H1 (cell line): Measurements from ENCODE around the gene VAV2. TPM values are rescaled to one million over a fixed set of nuclear protein-coding genes. Genes with fewer than 3 reads are reported as not detected.

Experiments
- CTCF ChIA-PET: fragments of 300-600 bp; sonication (Branson Sonifier 250); formaldehyde crosslinking; loops from one replicate; lab custom pipeline; 2021; ENCODE audit not compliant: partially characterized antibody; lab: Charles Lee
- POLR2A ChIA-PET: fragments of 300-600 bp; sonication (Branson Sonifier 250); formaldehyde crosslinking; loops from one replicate; lab custom pipeline; 2021; ENCODE audit warnings: inconsistent platforms; ENCODE audit not compliant: partially characterized antibody; lab: Charles Lee
- DNase-seq, 2 experiments: peaks; one replicate each; pipeline versions ENCODE4 v3.0.0 to v3.0.0-alpha.2; 2010 to 2022; ENCODE audit warnings: low spot score in 2 of 2, low read depth in 1 of 2, mixed read lengths in 1 of 2
- FAIRE-seq: peaks from 2 replicates; lab custom pipeline; 2011; peaks lifted over from hg19 to GRCh38; lab: Jason Lieb, UNC
- H2AFZ ChIP-seq: 2 replicates; pipeline ENCODE4 v1.8.1; 2012; ENCODE audit warnings: low read length, inconsistent platforms
- H2AK5ac ChIP-seq: 2 replicates; pipeline ENCODE4 v1.6.1; 2013; ENCODE audit warnings: low read depth, low read length
- H2BK120ac ChIP-seq: replicated peaks from 2 replicates; pipeline ENCODE3; 2013; ENCODE audit warnings: low read depth, low read length, inconsistent platforms
- H2BK12ac ChIP-seq: 2 replicates; pipeline ENCODE4 v1.6.1; 2013; ENCODE audit warnings: low read depth, low read length
- H2BK15ac ChIP-seq: 2 replicates; pipeline ENCODE4 v1.6.1; 2013; ENCODE audit warnings: low read length
- H2BK20ac ChIP-seq: 2 replicates; pipeline ENCODE4 v1.6.1; 2013; ENCODE audit warnings: low read length
- H2BK5ac ChIP-seq: 2 replicates; pipeline ENCODE4 v1.6.1; 2013; ENCODE audit warnings: low read depth, low read length
- H3K14ac ChIP-seq: 2 replicates; pipeline ENCODE4 v1.6.1; 2013; ENCODE audit warnings: inconsistent platforms; ENCODE audit not compliant: insufficient read length
- H3K18ac ChIP-seq: 2 replicates; pipeline ENCODE4 v1.6.1; 2013; ENCODE audit warnings: low read length; ENCODE audit errors: extremely low read depth
- H3K23ac ChIP-seq: 2 replicates; pipeline ENCODE4 v1.6.1; 2013; ENCODE audit warnings: inconsistent platforms; ENCODE audit not compliant: insufficient read length
- H3K23me2 ChIP-seq: 2 replicates; pipeline ENCODE4 v1.6.1; 2013; ENCODE audit warnings: low read depth, low read length
- H3K27ac ChIP-seq: 2 replicates; pipeline ENCODE4 v1.6.1; 2011; ENCODE audit warnings: low read depth, low read length, inconsistent platforms
- H3K27me3 ChIP-seq, 4 experiments: replicated peaks in 1 of 4; 1 replicate in 1 of 4; 2 replicates in 3 of 4; pipeline versions ENCODE4 v1.6.1 to v1.8.1; 2011 to 2013; ENCODE audit warnings: low read length in 3 of 4, mild to moderate bottlenecking in 3 of 4, inconsistent platforms in 2 of 4, mixed read lengths in 2 of 4, moderate library complexity in 1 of 4; ENCODE audit not compliant: control insufficient read depth in 3 of 4, insufficient read depth in 3 of 4; ENCODE audit errors: extremely low read depth in 1 of 4
- H3K36me3 ChIP-seq, 4 experiments: 2 replicates each; pipeline versions ENCODE4 v1.6.1 to v1.8.1; 2011 to 2013; ENCODE audit warnings: mild to moderate bottlenecking in 4 of 4, low read length in 3 of 4, moderate library complexity in 2 of 4, control low read depth in 1 of 4, inconsistent platforms in 1 of 4; ENCODE audit not compliant: insufficient read depth in 4 of 4, control insufficient read depth in 2 of 4
- H3K4ac ChIP-seq: replicated peaks from 2 replicates; pipeline ENCODE3; 2013; ENCODE audit warnings: low read length, low read depth, mixed read lengths, inconsistent platforms; ENCODE audit not compliant: insufficient read length
- H3K4me1 ChIP-seq, 4 experiments: replicated peaks in 1 of 4; 1 replicate in 1 of 4; 2 replicates in 3 of 4; pipeline versions ENCODE4 v1.6.1 to v1.8.1; 2011 to 2013; ENCODE audit warnings: low read length in 3 of 4, inconsistent platforms in 2 of 4, mixed read lengths in 1 of 4; ENCODE audit not compliant: insufficient read depth in 4 of 4, control insufficient read depth in 3 of 4
- H3K4me2 ChIP-seq, 2 experiments: 2 replicates each; pipeline versions ENCODE4 v1.6.1 to v1.8.1; 2011 to 2013; ENCODE audit warnings: low read depth in 2 of 2, low read length in 2 of 2, control low read depth in 1 of 2, inconsistent platforms in 1 of 2, mild to moderate bottlenecking in 1 of 2; ENCODE audit not compliant: insufficient read depth in 1 of 2
- H3K4me3 ChIP-seq, 4 experiments: fragments of 200-600, 300-600 bp in 1 of 4; sonication (generic), shearing (Covaris generic), sonication (Bioruptor Twin) in 1 of 4; 2 replicates each; pipeline versions ENCODE4 v1.5.1 to v1.8.1; 2011 to 2016; ENCODE audit warnings: low read length in 4 of 4, low read depth in 3 of 4, control low read depth in 2 of 4, inconsistent platforms in 2 of 4, mild to moderate bottlenecking in 2 of 4, mixed read lengths in 1 of 4, moderate library complexity in 1 of 4; ENCODE audit not compliant: insufficient read depth in 2 of 4; ENCODE audit errors: extremely low read depth in 1 of 4
- H3K56ac ChIP-seq: replicated peaks from 2 replicates; pipeline ENCODE3; 2013; ENCODE audit warnings: low read depth, mild to moderate bottlenecking, mixed read lengths, low read length, inconsistent platforms; ENCODE audit not compliant: insufficient read length
- H3K79me1 ChIP-seq: 2 replicates; pipeline ENCODE4 v1.6.1; 2013; ENCODE audit warnings: low read depth, low read length, control low read depth
- H3K79me2 ChIP-seq, 2 experiments: 2 replicates each; pipeline versions ENCODE4 v1.6.1 to v1.8.1; 2012 to 2013; ENCODE audit warnings: low read length in 2 of 2, mild to moderate bottlenecking in 2 of 2, inconsistent platforms in 1 of 2; ENCODE audit not compliant: insufficient read depth in 2 of 2, control insufficient read depth in 1 of 2
- H3K9ac ChIP-seq, 4 experiments: replicated peaks in 1 of 4; 1 replicate in 1 of 4; 2 replicates in 3 of 4; pipeline versions ENCODE4 v1.6.1 to v1.8.1; 2011 to 2013; ENCODE audit warnings: low read depth in 3 of 4, low read length in 3 of 4, control low read depth in 2 of 4, mild to moderate bottlenecking in 2 of 4, moderate library complexity in 2 of 4, inconsistent platforms in 1 of 4; ENCODE audit errors: extremely low read depth in 1 of 4
- H3K9me3 ChIP-seq, 2 experiments: 2 replicates each; pipeline versions ENCODE4 v1.6.1 to v1.8.1; 2012 to 2013; ENCODE audit warnings: mild to moderate bottlenecking in 2 of 2, moderate library complexity in 2 of 2, control low read depth in 1 of 2, inconsistent platforms in 1 of 2, low read depth in 1 of 2, low read length in 1 of 2, mixed read lengths in 1 of 2; ENCODE audit not compliant: insufficient read depth in 2 of 2
- H4K20me1 ChIP-seq, 2 experiments: replicated peaks in 1 of 2; 2 replicates each; pipeline versions ENCODE3 to v1.8.1; 2011 to 2013; ENCODE audit warnings: inconsistent platforms in 2 of 2, low read length in 2 of 2, mild to moderate bottlenecking in 1 of 2; ENCODE audit not compliant: insufficient read depth in 2 of 2, control insufficient read depth in 1 of 2
- H4K5ac ChIP-seq: 2 replicates; pipeline ENCODE4 v1.6.1; 2013; ENCODE audit warnings: low read length, low read depth, mixed read lengths, inconsistent platforms; ENCODE audit not compliant: insufficient read length
- H4K8ac ChIP-seq: 2 replicates; pipeline ENCODE4 v1.8.0; 2013; ENCODE audit warnings: mild to moderate bottlenecking, moderate library complexity, low read length, inconsistent platforms; ENCODE audit not compliant: insufficient read depth; ENCODE audit errors: extremely low read depth
- H4K91ac ChIP-seq: replicated peaks from 2 replicates; pipeline ENCODE3; 2013; ENCODE audit warnings: low read length, mixed read lengths, inconsistent platforms; ENCODE audit not compliant: insufficient read length
- JUND ChIP-seq: IDR thresholded peaks from 2 replicates; pipeline ENCODE4 v1.6.1; 2011; ENCODE audit warnings: mild to moderate bottlenecking, improper control_type of control experiment, low read length
- WGBS, 2 experiments: shearing (Covaris generic) in 1 of 2; methylation state at CpG; one replicate each; pipeline versions ENCODE4 v1.1.6 to v1.1.7; 2013 to 2015; ENCODE audit warnings: low lambda C conversion rate in 2 of 2, mixed read lengths in 2 of 2, inconsistent platforms in 1 of 2, low coverage in 1 of 2, missing lambda C conversion rate in 1 of 2; ENCODE audit not compliant: insufficient replicate concordance in 2 of 2, insufficient coverage in 1 of 2, insufficient read length in 1 of 2; ENCODE audit errors: extremely low coverage in 1 of 2, missing lambda C conversion rate in 1 of 2; 5-methylcytosine and 5-hydroxymethylcytosine counted together
- polyA plus RNA-seq, 7 experiments: library from polyadenylated mRNA; depleted of rRNA in 3 of 7; stranded (reverse) in 5 of 7; unstranded in 2 of 7; fragments of >200 nt in 5 of 7; fragments of 200-250 nt in 2 of 7; gene quantifications; 1 replicate in 5 of 7; 2 replicates in 1 of 7; 4 replicates in 1 of 7; pipeline versions ENCODE4 v1.2.1 to v1.2.3, GENCODE V29; 2011 to 2013; ENCODE audit warnings: missing spikeins in 2 of 7, mixed read lengths in 2 of 7
- total RNA-seq: library from RNA; stranded (reverse); fragmentation: NEBNext Ultra II Directional; extraction: Animal tissue kit (Norgen Biotek cat#: 25700); gene quantifications from 2 replicates; pipeline ENCODE4 v1.2.1, GENCODE V29; 2021

The VAV2 gene
- total and polyA plus RNA-seq, 2 of the 8 experiments (the other 6 are each of a cell fraction or from before 2014, with no cell fraction given), result 13.6 to 37.6 TPM

DNA sequence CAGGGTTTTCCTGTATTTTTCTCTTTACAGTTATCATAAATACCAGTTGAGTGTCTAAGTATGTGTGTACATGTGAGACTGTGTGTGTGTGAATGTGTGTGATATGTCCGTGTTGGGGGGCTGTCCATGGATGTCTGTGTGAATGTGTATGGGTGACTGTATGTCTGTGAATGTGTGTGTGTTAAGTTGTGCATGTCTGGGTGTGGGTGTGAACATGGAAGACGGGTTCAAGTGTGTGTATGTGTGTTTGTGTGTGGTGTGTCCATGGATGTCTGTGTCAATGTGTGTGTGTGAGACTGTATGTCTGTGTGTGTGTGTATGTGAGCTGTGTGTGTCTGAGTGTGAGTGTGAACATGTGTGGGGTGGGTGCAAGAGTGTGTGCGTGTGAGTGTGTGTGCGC, 55.0 kb downstream of the VAV2 start:
- H3K14ac ChIP-seq, result no peak overlapping the region
- no peak overlapping the region for H3K4me2 ChIP-seq
- H4K8ac ChIP-seq, result no peak overlapping the region
- no peak overlapping the region for H4K5ac ChIP-seq
- H3K79me2 ChIP-seq, result peaks cover 0 to 21% of the 10 kb centered on the region in 2 experiments; a peak in 2 of 4 replicates
- no peak overlapping the region for H3K9ac ChIP-seq
- ChIA-PET POLR2A (no interaction called here), CTCF (interaction anchor here (1.1 to 3.5 kb wide), 5 partner anchors 18 to 155 kb away, joined by 3 to 15 read pairs (median 4); no protein-coding TSS in a partner anchor)
- FAIRE-seq (no peak), DNase-seq (no peak)
- peaks cover 0 to 24% of the 10 kb centered on the region in 2 experiments for H4K20me1 ChIP-seq
- H3K27me3 ChIP-seq, result no peaks in the 10 kb centered on the region
- no peak overlapping the region for H2BK120ac ChIP-seq
- no peak overlapping the region for H3K4ac ChIP-seq
- H4K91ac ChIP-seq, result no peak overlapping the region
- H3K23me2 ChIP-seq, result peaks cover 14% of the 10 kb centered on the region; the same call in 1 of the 2 replicates
- H3K23ac ChIP-seq, result no peak overlapping the region
- H2BK12ac ChIP-seq, result no peak overlapping the region
- H2BK20ac ChIP-seq, result no peak overlapping the region
- peaks cover 2% of the 10 kb centered on the region for H3K79me1 ChIP-seq
- H3K27ac ChIP-seq, result no peak overlapping the region
- 60% methylated on average over 4 of the region's 4 CpGs; no CpG with 5 or more reads in 1 of the 2 experiments for WGBS, 2 experiments
- H2AFZ ChIP-seq, result no peak overlapping the region
- no peak overlapping the region for H3K56ac ChIP-seq
- peak overlapping the region; percentile 81; the same call in 1 of the 2 replicates for H2BK5ac ChIP-seq
- H3K18ac ChIP-seq, result no peak overlapping the region
- no peak overlapping the region for H2AK5ac ChIP-seq
- peaks cover 0 to 4% (median 1%) of the 10 kb centered on the region in 4 experiments; a peak in 3 of 8 replicates for H3K36me3 ChIP-seq
- no peaks in the 10 kb centered on the region for H3K9me3 ChIP-seq
- H2BK15ac ChIP-seq, result no peak overlapping the region
- no peak overlapping the region for H3K4me3 ChIP-seq
- H3K4me1 ChIP-seq, result peaks cover 0 to 5% (median 2%) of the 10 kb centered on the region in 4 experiments; a peak in 3 of 7 replicates
- no peak for TF ChIP-seq JUND
